ENCODE measurements around the gene FUT2. TPM values are rescaled to one million over a fixed set of nuclear protein-coding genes. Genes with fewer than 3 reads are reported as not detected.

The FUT2 gene
- total and polyA plus RNA-seq, 2 donors (not counting 1 experiment from before 2014, with no cell fraction given) = not detected

GRCh38 chr19:48734625-48735024 lies 38.9 kb downstream of the FUT2 start:
- 97% methylated on average over 6 of the region's 9 CpGs for WGBS (ENCODE audit: insufficient coverage)
- H3K27ac Mint-ChIP-seq = no peak overlapping the region
- H3K4me3 Mint-ChIP-seq = no peak overlapping the region
- TF ChIP-seq CTCF (IDR thresholded peaks at IDR 0.05) (no peak), EZH2 (IDR thresholded peaks at IDR 0.05; ENCODE audit: borderline replicate concordance, insufficient read depth, low read depth, low read length, poor library complexity, severe bottlenecking) (no peak)
- no peaks in the 10 kb centered on the region for H3K9me3 Mint-ChIP-seq (ENCODE audit: insufficient read depth)
- Histone ChIP-seq H3K9me3 (ENCODE audit: control extremely low read depth in 1 of 3, control insufficient read depth in 2 of 3, insufficient read depth in 1 of 3, low read length in 2 of 3) (peaks cover 0 to 8% (median 0%) of the 10 kb centered on the region in 3 donors), H3K27ac (ENCODE audit: low read length in 2 of 2) (no peak overlapping the region), H4K20me1 (ENCODE audit: control insufficient read depth, insufficient read depth, low read length, poor library complexity, severe bottlenecking) (no peaks in the 10 kb centered on the region), H3K4me1 (ENCODE audit: control insufficient read depth in 2 of 2, insufficient read depth in 2 of 2, low read length in 2 of 2) (peaks cover 5 to 7% of the 10 kb centered on the region in 2 donors), H3K4me2 (replicated peaks; ENCODE audit: low read depth, low read length, poor library complexity, severe bottlenecking) (no peak overlapping the region), H3K9ac (ENCODE audit: low read length) (no peak overlapping the region), H3K4me3 (ENCODE audit: control extremely low read depth in 1 of 5, extremely low read depth in 1 of 5, insufficient read depth in 1 of 5, low read depth in 2 of 5, low read length in 4 of 5) (no peak overlapping the region), H3K36me3 (replicated peaks in 1 of 2; ENCODE audit: control extremely low read depth in 1 of 2, control insufficient read depth in 1 of 2, extremely low read depth in 1 of 2, insufficient read depth in 2 of 2, low read length in 1 of 2) (no peaks in the 10 kb centered on the region), H3K27me3 (replicated peaks in 1 of 4; ENCODE audit: control extremely low read depth in 1 of 4, control insufficient read depth in 3 of 4, insufficient read depth in 4 of 4, low read length in 3 of 4) (peaks cover 0 to 3% (median 0%) of the 10 kb centered on the region in 4 experiments), H2AFZ (ENCODE audit: insufficient read depth, low read depth, low read length, poor library complexity, severe bottlenecking) (no peak overlapping the region), H3K79me2 (ENCODE audit: control insufficient read depth, insufficient read depth, low read length) (no peaks in the 10 kb centered on the region)
- intact Hi-C loops (cut with micrococcal nuclease) = no loop called here
- ATAC-seq (ENCODE audit: low read depth) = no peak
- peaks cover 4% of the 10 kb centered on the region for H3K4me1 Mint-ChIP-seq
- ChIA-PET POLR2A (no interaction called here), CTCF (no interaction called here)
- no peak for DNase-seq
- H3K27me3 Mint-ChIP-seq = no peaks in the 10 kb centered on the region

GRCh38 chr19:48735031-48735615 lies 39.4 kb downstream of the FUT2 start:
- Histone ChIP-seq H3K27me3 (replicated peaks in 1 of 4; ENCODE audit: control extremely low read depth in 1 of 4, control insufficient read depth in 3 of 4, insufficient read depth in 4 of 4, low read length in 3 of 4) (peaks cover 0 to 8% (median 4%) of the 10 kb centered on the region in 4 experiments), H3K9ac (ENCODE audit: low read length) (no peak overlapping the region), H3K9me3 (ENCODE audit: control extremely low read depth in 1 of 3, control insufficient read depth in 2 of 3, insufficient read depth in 1 of 3, low read length in 2 of 3) (peaks cover 0 to 13% (median 0%) of the 10 kb centered on the region in 3 donors), H2AFZ (ENCODE audit: insufficient read depth, low read depth, low read length, poor library complexity, severe bottlenecking) (no peak overlapping the region), H3K27ac (ENCODE audit: low read length in 2 of 2) (no peak overlapping the region), H3K4me1 (ENCODE audit: control insufficient read depth in 2 of 2, insufficient read depth in 2 of 2, low read length in 2 of 2) (peaks cover 10 to 12% of the 10 kb centered on the region in 2 donors), H3K4me2 (replicated peaks; ENCODE audit: low read depth, low read length, poor library complexity, severe bottlenecking) (no peak overlapping the region), H4K20me1 (ENCODE audit: control insufficient read depth, insufficient read depth, low read length, poor library complexity, severe bottlenecking) (no peaks in the 10 kb centered on the region), H3K4me3 (ENCODE audit: control extremely low read depth in 1 of 5, extremely low read depth in 1 of 5, insufficient read depth in 1 of 5, low read depth in 2 of 5, low read length in 4 of 5) (no peak overlapping the region), H3K79me2 (ENCODE audit: control insufficient read depth, insufficient read depth, low read length) (no peaks in the 10 kb centered on the region), H3K36me3 (replicated peaks in 1 of 2; ENCODE audit: control extremely low read depth in 1 of 2, control insufficient read depth in 1 of 2, extremely low read depth in 1 of 2, insufficient read depth in 2 of 2, low read length in 1 of 2) (no peaks in the 10 kb centered on the region)
- peak; percentile 17 for DNase-seq
- intact Hi-C loops (cut with micrococcal nuclease) = no loop called here
- ATAC-seq (ENCODE audit: low read depth) = no peak
- POLR2A ChIA-PET = no interaction called here
- TF ChIP-seq CTCF (IDR thresholded peaks at IDR 0.05) (no peak), EZH2 (IDR thresholded peaks at IDR 0.05; ENCODE audit: borderline replicate concordance, insufficient read depth, low read depth, low read length, poor library complexity, severe bottlenecking) (no peak)
- H3K27ac Mint-ChIP-seq = no peak overlapping the region
- H3K9me3 Mint-ChIP-seq (ENCODE audit: insufficient read depth) = no peaks in the 10 kb centered on the region
- peaks cover 8% of the 10 kb centered on the region for H3K4me1 Mint-ChIP-seq
- H3K27me3 Mint-ChIP-seq = peaks cover 3% of the 10 kb centered on the region
- CTCF ChIA-PET = no interaction called here
- H3K4me3 Mint-ChIP-seq = no peak overlapping the region
- 96% methylated on average over 32 of the region's 38 CpGs for WGBS (ENCODE audit: insufficient coverage)
